HG02943 (cell line): ENCODE data around the gene DGKI.

Experiments used
- ATAC-seq: cut with Tn5 transposase; IDR thresholded peaks from one replicate; pipeline ENCODE4 v1.9.1; 2021; ENCODE audit warnings: mild to moderate bottlenecking, low read depth, moderate library complexity; ENCODE audit not compliant: unreplicated experiment

The DGKI gene

GRCh38 chr7:137446025-137446424 is 400.7 kb downstream of the DGKI start:
- no peak for ATAC-seq

GRCh38 chr7:137445268-137445667 is 401.5 kb downstream of the DGKI start:
- no peak for ATAC-seq

GRCh38 chr7:137443616-137444015 is 403.2 kb downstream of the DGKI start:
- ATAC-seq, result no peak

- ATAC-seq, result no peak
Measured at GRCh38 chr7:137441451-137441850, 405.3 kb downstream of the DGKI start.

GRCh38 chr7:137439829-137440825 is 406.6 kb downstream of the DGKI start:
- ATAC-seq, result no peak

- ATAC-seq, result no peak
Measured at GRCh38 chr7:137434946-137435345, 411.8 kb downstream of the DGKI start.

GRCh38 chr7:137434530-137434929 is 412.2 kb downstream of the DGKI start:
- ATAC-seq, result no peak

- ATAC-seq, result no peak
Measured at GRCh38 chr7:137423321-137423720, 423.5 kb downstream of the DGKI start.

- ATAC-seq, result no peak
Measured at GRCh38 chr7:137421366-137421765, 425.4 kb downstream of the DGKI start.

- ATAC-seq, result no peak
Measured at GRCh38 chr7:137418841-137419240, 427.9 kb downstream of the DGKI start.

- ATAC-seq, result no peak
Measured at GRCh38 chr7:137417464-137417863, 429.3 kb downstream of the DGKI start.

- ATAC-seq, result no peak
Measured at GRCh38 chr7:137413901-137414300, 432.9 kb downstream of the DGKI start.

GRCh38 chr7:137411446-137411845 is 435.3 kb downstream of the DGKI start:
- no peak for ATAC-seq

GRCh38 chr7:137408126-137408525 is 438.6 kb downstream of the DGKI start:
- no peak for ATAC-seq

GRCh38 chr7:137407078-137407477 is 439.7 kb downstream of the DGKI start:
- ATAC-seq, result no peak

GRCh38 chr7:137404660-137405317 is 442.0 kb downstream of the DGKI start:
- ATAC-seq, result no peak

GRCh38 chr7:137403353-137403695 is 443.4 kb downstream of the DGKI start:
- ATAC-seq, result no peak

GRCh38 chr7:137402536-137403352 is 444.0 kb downstream of the DGKI start:
- no peak for ATAC-seq

- ATAC-seq, result no peak
Measured at GRCh38 chr7:137399827-137400823, 446.6 kb downstream of the DGKI start.

- ATAC-seq, result no peak
Measured at GRCh38 chr7:137396051-137396450, 450.7 kb downstream of the DGKI start.
